Suprapubic skin (tissue), 3 donors: ENCODE results near the gene DLG3.

Source experiments
- EP300 ChIP-seq: sonication (generic); formaldehyde crosslinking; IDR thresholded peaks from one replicate; pipeline ENCODE4 v1.6.1; 2017; ENCODE audit warnings: antibody characterized with exemption
- POLR2A ChIP-seq, 2 donors: fragments of 450-650 bp; IDR thresholded peaks; one replicate each; pipeline ENCODE4 v1.6.1; 2017; ENCODE audit warnings: antibody characterized with exemption in 2 of 2, mild to moderate bottlenecking in 2 of 2, moderate library complexity in 2 of 2
- TF ChIP-seq, protein P1 (sequence below), 2 donors: fragments of 200-600 bp in 1 of 2; fragments of 450-650 bp in 1 of 2; sonication (generic) in 1 of 2; IDR thresholded peaks; one replicate each; pipeline ENCODE4 v1.5.1; 2016 to 2019; ENCODE audit warnings: antibody characterized with exemption in 2 of 2, mild to moderate bottlenecking in 1 of 2, moderate library complexity in 1 of 2

GRCh38 chrX:70410921-70411320 lies 33.7 kb upstream of the DLG3 start:
- TF ChIP-seq, protein P1, sequence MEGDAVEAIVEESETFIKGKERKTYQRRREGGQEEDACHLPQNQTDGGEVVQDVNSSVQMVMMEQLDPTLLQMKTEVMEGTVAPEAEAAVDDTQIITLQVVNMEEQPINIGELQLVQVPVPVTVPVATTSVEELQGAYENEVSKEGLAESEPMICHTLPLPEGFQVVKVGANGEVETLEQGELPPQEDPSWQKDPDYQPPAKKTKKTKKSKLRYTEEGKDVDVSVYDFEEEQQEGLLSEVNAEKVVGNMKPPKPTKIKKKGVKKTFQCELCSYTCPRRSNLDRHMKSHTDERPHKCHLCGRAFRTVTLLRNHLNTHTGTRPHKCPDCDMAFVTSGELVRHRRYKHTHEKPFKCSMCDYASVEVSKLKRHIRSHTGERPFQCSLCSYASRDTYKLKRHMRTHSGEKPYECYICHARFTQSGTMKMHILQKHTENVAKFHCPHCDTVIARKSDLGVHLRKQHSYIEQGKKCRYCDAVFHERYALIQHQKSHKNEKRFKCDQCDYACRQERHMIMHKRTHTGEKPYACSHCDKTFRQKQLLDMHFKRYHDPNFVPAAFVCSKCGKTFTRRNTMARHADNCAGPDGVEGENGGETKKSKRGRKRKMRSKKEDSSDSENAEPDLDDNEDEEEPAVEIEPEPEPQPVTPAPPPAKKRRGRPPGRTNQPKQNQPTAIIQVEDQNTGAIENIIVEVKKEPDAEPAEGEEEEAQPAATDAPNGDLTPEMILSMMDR (IDR thresholded peaks at IDR 0.05) = no peak
- no peak for TF ChIP-seq POLR2A (IDR thresholded peaks at IDR 0.05)
- TF ChIP-seq EP300 = no peak
